ENCODE measurements around the gene NECAP2.
A peak's percentile ranks its signal among the peaks of the same experiment; 100 is the strongest.
"Not testable (repeated sequence)": the region's sequence is repeated elsewhere in the genome, so short reads cannot be mapped to it uniquely, and the experiment has no call there.

The NECAP2 gene

DNA sequence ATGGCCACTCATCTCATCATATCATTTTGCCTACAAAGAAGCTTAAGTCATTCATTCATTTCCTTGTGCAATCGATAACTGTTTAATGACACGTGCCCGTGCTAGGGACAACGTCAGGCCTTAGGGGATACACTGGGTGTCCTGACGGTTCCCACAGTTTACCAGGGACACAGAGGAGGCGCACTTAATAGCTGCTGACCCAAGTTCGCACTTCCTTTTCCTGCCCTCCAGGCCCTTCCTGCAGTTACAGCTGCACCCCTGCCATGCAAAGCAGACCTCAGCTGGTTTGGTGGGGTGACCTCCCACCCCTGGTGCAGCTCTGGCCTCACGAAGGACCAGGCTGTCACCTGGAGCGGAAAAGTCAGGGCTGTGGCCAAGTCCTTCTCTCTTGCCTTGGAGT is 7.5 kb upstream of the NECAP2 start:
- peak; percentile 12 for DNase-seq

DNA sequence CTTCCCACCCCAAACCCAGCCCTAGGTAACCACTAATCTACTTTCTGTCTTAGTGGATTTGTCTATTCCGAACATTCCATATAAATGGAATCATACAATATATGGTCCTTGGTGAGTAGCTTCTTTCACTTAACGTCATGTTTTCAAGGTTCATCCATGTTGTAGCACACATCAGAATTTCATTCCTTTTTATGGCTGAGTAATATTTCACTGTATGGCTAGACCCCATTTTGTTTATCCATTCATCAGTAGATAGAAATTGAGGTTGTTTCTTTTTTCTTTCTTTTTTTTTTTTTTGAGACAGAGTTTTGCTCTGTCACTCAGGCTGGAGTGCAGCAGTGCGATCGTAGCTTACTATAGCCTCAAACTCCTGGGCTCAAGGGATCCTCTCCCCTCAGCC is 6.5 kb upstream of the NECAP2 start:
- no peak for DNase-seq

DNA sequence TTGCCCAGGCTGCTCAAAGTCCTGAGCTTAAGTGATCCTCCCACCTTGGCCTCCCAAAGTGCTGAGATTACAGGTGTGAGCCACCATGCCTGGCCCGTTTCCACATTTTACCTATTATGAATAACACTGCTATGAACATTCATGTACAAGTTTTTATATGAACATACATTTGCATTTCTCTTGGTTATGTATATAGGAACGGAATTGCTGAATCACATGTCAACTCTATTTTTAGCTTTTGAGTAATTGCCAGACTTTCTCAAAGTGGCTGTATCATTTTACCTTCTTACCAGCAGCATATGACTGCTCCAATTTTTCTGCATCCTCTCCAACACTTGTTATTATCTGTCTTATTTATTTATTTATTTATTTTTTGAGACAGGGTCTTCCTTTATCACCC is 6.0 kb upstream of the NECAP2 start:
- DNase-seq, result no peak

DNA sequence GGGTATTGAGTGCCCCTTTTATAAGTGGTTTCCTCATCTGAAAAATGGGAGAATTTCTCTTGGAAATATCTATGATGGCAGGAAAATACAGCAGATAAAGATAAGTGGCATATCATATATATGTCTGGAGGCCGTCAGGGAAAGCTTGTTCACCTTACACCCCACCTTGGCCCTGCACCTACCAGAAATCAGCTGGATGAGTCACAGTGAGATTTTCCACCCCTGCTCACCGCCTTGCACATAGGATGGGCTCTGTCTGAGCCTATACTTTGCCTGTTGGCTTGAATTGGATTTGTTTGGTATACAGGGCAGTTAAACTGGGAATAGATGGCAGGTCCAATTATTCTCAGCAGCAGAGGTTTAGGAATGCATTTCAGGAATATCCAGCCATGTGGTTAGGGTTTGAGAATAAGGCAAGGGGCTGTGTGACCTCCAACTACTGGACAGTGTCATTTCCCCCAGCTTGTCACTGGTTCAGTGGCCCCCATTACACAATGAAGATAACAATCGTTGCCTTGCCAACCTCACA is 3.5 kb upstream of the NECAP2 start, which contains the start of gene SPATA21:
TSS of gene SPATA21 (minus strand) at position 479 of the 529 bp plus-strand sequence. CDS start 6,053 bp downstream, outside the sequence.
- DNase-seq, result no peak

GRCh38 chr1:16438516-16438915 is 2.0 kb upstream of the NECAP2 start:
- DNase-seq, result no peak

- DNase-seq, result no peak
Measured at GRCh38 chr1:16438924-16439323, 1.6 kb upstream of the NECAP2 start.

DNA sequence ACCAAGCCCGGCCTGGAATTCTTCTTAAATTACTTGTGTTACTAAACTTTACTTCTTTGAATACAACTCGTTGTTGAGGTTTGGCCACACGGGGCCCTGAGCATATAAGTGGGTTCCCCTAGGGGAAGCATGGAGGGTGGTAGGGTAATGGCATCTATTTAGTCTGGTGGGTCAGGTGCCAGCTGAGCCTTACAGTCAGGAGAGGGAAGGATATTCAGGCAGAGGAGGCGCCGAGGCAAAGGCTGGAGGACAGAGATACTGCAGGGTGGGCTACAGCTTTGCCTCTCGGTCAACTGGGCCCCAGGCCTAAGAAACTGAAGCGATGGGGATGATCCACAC is 424 bp upstream of the NECAP2 start:
- no peak for DNase-seq

- no peak for DNase-seq
Measured at GRCh38 chr1:16441282-16441665, 750 bp downstream of the NECAP2 start.

- DNase-seq, result peak; percentile 84
Measured at GRCh38 chr1:16442265-16442664, 1.7 kb downstream of the NECAP2 start.

DNA sequence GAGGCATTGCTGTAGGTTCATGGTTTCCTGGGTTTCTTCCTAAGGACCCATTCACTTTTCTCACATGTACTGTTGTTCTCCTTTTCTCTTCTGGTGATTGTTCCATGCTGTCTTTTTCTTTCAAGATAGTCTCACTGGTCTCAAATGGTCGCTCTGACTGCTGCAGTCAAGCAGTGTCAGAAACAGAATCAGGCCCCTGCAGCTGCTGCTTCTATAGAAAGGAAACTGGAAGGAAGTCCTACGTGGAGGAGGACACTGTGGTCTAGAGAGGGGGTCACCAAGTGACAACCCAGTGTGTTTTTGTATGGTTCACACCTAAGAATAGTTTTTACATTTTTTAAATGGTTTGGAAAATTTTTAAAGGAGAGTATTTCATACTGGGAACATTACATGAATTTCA is 2.4 kb downstream of the NECAP2 start:
- DNase-seq, result peak; percentile 44

- DNase-seq, result no peak
Measured at GRCh38 chr1:16443975-16444770, 3.6 kb downstream of the NECAP2 start.

- DNase-seq, result no peak
Measured at GRCh38 chr1:16445052-16445451, 4.5 kb downstream of the NECAP2 start.

DNA sequence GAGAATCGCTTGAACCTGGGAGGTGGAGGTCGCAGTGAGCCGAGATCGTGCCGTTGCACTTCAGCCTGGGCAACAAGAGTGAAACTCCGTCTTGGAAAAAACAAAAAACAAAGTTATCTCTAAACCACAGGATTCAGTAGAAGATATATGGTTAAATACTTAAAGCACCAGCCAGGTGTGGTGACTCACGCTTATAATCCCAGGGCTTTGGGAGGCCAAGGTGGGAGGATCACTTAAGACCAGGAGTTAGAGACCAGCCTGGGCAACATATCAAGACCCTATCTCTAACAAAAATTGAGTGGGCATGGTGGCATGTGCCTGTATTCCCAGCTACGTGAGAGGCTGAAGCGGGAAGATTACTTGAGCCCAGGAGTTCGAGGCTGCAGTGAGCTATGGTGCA is 5.6 kb downstream of the NECAP2 start:
- DNase-seq, result no peak

GRCh38 chr1:16447641-16448040 is 7.1 kb downstream of the NECAP2 start:
- DNase-seq, result no peak

GRCh38 chr1:16449065-16449464 is 8.5 kb downstream of the NECAP2 start:
- DNase-seq, result no peak

DNA sequence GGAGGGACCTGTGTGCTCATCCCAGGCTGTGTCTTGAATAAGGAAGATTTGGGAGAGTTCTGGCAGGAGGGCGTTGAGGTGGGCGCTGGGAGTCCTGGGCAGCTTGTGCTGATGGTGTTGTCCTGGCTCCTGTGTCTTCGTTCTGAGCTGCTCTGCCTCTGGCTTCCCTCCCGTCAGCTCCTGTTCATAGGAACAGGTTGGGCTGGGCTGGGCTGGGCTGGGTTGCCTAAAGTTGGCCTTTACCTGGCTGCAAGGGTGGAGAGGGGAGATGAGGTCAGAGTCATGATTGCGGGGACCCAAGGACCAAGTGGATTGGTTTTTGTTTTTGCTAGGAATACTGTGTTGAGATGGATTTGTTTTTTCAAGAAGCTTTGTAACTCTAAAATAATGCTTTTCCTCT is 9.1 kb downstream of the NECAP2 start:
- no peak for DNase-seq

- no peak for DNase-seq
Measured at GRCh38 chr1:16450863-16451481, 10.4 kb downstream of the NECAP2 start.

GRCh38 chr1:16451841-16452528 is 11.5 kb downstream of the NECAP2 start:
- DNase-seq, result no peak

DNA sequence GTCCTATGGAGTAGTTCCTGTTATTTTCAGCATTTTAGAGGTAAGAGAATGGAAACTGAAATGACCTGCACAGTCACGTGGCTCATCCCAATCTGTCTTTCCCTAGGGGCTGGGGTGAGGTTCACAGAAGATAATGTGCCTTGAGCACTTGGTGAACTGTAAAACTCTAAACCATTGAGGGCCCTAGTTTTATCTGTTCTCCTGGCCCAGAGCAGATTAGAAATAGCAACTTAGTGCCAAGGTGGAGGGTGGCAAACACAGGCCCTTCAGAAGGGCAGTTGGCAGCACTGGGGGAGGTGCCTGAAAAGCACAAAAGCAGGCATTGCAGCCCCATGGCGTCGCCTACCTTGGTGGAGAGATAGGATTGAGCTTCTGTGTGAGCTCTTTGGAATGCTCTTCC is 14.4 kb downstream of the NECAP2 start:
- DNase-seq, result not testable (repeated sequence)

GRCh38 chr1:16456151-16456550 is 15.6 kb downstream of the NECAP2 start:
- DNase-seq, result not testable (repeated sequence)

- no peak for DNase-seq
Measured at GRCh38 chr1:16458831-16459230, 18.3 kb downstream of the NECAP2 start.

- DNase-seq, result no peak
Measured at GRCh38 chr1:16459352-16459925, 18.9 kb downstream of the NECAP2 start.

DNA sequence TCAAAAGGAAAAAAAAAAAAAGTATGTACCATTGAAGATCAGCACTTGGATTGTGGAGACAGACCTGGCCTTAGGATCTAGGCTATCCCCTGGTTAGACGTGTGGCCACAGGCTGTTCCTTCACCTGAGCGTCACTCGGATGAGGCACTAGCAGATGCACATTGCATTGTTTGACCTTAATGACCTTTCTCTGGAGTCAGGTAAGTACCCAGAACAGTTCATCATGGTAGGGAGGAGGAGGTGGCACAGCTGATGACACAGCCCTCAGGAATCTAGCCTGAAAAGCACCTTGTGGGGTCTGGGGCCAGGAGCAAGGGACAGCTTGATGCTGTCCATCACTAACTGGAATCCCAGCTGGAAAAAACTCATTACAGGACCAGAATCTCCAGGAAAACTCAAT is 21.2 kb downstream of the NECAP2 start:
- DNase-seq, result no peak
